Superior temporal gyrus (tissue), 1 donor: ENCODE data around the gene QRFP.
"Not testable (repeated sequence)": the region's sequence is repeated elsewhere in the genome, so short reads cannot be mapped to it uniquely, and the experiment has no call there.

Experiments
- DNase-seq: peaks from one replicate; pipeline ENCODE4 v3.0.0-alpha.2; 2016; ENCODE audit errors: extremely low spot score

Gene QRFP

GRCh38 chr9:130919559-130920145 lies 23.0 kb upstream of the QRFP start:
- DNase-seq = no peak

DNA sequence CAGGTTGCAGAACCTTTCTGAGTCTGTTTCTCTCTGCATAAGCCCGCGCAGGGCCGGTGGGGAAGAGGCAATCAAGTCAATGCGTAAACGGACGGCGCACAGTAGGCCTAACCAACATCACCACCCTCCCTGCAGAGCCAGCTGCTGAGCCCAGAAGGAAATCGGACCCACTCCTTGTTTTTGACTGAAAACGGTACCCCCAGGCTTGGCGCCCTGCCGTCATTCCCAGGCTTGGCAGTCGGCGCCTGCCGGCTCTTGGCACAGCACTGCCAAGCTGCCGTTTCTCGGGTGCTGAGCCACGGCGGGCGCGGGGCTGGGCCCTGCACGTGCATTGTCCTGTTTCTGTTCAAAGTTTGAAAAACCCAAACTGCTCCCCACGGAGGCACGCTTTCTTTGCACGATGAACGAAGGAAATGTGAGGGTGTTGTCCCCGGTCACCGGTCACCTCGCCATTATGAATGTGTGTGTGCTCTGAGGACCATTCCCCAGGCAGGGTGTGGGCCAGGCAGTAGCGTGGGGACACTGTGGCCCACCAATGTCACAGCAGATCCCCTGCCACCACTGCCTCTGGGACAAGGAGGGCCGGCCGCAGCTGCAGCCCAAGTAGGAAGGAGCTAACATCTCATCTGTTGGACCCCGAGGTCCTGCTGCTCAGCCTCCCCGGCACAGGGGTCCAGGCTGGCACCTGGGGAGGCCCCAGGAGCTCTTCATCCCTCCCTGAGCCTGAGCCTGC lies 22.4 kb upstream of the QRFP start:
- peak; percentile 49 for DNase-seq

DNA sequence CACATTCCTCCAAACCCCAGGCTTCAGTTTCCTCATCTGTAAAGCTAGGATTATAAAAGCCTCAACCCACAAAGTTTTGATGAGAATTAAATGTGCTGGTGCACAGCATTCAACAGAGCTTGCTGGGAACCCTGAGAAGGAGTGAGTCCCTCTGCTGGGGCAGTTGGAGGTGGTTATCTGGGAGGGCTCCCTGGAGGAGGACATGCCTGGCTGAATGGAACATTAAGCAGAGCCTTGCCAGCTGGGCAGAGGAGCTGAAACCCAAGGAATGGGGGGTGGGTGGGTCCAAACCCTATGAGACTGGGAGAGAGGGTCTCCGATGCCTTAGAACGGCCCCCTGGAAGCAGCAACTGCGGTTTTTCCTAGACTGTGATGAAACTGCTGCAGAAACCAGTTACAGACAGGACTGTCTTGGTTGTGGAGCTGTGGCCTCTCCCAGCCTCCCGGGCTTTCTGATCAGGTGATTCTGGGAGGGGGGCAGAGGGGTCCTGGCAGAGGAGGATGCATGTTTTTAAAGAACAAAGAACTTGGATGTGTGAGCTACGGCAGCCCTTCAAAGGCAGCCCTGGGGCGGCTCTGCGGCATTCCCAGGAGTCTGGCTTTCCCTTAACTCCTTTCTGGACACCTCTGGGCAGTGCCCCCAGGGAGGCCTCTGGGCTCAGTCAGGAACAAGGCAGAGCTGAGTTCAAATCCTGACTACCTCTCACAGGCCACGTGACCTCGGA lies 21.7 kb upstream of the QRFP start:
- DNase-seq = no peak

- no peak for DNase-seq
These were observed 20.8 kb upstream of the QRFP start for GRCh38 chr9:130917168-130917960.

GRCh38 chr9:130915096-130915447 lies 18.5 kb upstream of the QRFP start:
- no peak for DNase-seq

- no peak for DNase-seq
These were observed 17.9 kb upstream of the QRFP start for GRCh38 chr9:130914417-130915095.

- DNase-seq = no peak
These were observed 17.2 kb upstream of the QRFP start for GRCh38 chr9:130913599-130914416.

DNA sequence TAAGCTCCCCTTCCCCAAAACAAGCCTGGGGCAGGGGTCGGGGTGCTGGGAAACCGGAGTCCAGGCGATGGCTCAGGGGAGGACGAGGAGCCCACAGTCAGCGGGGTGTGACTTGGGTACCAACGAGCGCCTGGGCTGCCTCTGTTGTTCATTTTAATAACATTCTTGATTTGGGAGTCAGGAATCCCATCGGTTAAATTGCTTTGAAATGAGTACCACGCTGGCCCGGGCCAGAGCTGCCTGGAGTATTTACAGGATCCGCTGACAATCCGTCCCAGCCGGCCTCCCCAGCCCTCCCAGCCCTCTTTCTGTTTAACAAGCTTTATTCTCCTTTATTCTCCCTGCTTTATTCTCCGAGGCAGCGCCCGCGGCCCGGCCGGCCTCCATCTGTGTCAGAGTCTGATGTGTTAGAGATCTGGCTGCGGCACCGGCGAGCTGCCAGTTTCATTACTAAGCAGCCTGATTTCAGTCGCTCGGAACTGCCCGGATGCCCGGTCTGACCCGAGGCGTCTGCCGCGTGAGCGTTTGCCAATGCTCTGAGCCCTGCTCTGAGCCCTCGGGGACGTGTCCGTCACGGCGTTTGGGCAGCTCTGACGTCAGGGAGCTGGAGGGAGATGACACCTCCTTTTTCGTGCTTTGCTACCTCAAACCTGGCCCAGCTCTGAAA lies 16.5 kb upstream of the QRFP start:
- peak; percentile 39 for DNase-seq

DNA sequence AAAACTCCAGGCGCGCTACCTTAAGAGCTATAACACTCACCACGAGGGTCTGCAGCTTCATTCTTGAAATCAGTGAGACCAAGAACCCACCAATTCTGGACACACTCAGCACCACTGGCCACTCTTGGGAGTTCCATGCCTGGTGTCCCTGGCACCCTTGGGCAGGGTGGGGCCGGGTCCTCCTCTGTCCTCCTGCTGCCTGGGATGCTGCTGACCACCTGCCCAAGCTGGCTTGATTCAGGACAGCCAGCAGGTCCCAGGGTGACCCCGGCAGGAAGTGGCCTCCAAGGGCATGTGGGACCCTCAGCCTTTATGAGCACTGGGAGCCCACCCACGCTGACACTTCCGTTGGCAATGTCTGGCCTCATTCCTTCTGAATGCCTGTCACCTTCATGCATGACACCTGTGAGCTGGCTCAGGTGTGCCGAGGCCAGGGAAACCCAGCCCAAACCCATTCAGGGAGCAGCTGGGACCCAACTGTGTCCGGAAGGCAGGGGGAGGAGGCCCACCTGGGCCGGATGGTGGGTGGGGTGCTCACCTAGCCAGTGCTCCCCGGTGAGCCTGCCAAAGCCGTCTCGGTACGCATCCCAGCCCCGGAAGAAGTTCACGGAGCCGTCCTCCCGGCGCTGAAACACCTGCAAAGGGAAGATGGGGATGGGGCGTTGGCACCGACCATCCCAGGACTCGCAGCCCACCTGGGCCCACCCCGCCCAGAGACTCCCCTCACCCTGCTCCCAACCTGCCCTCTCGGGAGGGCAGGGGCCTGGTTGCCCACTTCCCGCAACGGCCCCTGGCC lies 14.8 kb upstream of the QRFP start:
- no peak for DNase-seq

DNA sequence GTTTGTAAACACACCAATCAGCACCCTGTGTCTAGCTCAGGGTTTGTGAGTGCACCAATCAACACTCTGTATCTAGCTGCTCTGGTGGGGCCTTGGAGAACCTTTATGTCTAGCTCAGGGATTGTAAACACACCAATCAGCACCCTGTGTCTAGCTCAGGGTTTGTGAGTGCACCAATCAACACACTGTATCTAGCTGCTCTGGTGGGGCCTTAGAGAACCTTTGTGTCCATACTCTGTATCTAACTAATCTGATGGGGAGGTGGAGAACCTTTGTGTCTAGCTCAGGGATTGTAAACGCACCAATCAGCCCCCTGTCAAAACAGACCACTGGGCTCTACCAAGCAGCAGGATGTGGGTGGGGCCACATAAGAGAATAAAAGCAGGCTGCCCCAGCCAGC lies 14.1 kb upstream of the QRFP start:
- not testable (repeated sequence) for DNase-seq

GRCh38 chr9:130910041-130910440 lies 13.4 kb upstream of the QRFP start:
- not testable (repeated sequence) for DNase-seq

DNA sequence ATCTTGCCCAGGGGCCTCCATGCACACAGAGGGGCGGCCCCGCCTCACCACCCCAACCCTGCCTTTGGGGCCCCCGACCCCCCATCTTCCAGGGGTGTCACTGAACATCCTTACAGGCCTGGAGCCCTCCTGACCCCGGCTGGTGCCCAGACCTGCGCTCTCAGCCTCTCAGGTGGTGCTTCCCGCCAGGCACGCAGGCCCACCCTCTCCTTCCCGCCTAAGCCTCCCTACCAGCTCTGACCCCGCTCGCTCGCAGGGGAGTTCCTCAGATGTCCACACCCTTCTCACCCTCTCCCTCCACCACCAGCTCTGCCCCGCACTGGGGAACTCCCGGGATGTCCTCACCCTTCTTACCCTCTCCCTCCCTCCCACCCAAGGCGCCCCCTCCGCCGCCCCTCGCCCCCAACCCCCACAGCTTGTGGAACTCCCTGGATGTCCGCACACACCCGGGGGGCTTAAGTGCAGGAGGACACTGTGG lies 12.3 kb upstream of the QRFP start:
- DNase-seq = no peak

DNA sequence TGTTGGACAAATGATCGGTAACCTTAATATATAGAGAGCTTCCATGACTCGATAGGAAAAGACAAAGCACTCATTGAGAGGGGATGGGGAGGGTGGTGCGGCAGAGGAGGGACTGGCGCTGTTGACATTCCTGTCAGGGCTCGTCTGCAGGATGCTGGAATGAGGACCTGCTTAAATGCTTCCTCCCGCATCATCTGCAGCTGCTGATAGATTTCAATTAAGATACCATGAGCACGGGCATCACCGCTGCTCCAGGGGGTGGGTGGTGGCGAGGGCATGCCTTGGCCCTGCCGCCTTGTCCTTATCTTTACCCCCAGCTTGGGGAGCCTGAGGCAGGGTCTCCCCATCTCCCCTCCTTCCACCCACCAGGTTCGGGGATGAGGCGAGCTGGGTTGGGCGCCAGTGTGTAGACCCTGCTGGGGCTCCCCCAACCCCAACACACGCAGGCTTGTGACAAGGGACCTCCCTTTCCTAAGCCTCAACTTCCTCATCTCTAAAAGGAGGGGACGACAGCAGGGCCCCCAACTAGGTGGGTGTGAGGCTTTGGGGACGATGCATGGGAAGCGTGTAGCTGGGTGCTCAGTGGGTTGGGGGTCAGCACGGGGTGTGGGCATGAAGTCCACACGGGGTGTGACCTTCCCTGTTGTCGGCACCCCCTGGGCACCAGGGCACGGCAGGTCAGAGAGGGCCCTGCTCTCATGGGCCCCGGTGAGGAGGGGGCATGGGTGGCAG lies 11.7 kb upstream of the QRFP start:
- DNase-seq = no peak

DNA sequence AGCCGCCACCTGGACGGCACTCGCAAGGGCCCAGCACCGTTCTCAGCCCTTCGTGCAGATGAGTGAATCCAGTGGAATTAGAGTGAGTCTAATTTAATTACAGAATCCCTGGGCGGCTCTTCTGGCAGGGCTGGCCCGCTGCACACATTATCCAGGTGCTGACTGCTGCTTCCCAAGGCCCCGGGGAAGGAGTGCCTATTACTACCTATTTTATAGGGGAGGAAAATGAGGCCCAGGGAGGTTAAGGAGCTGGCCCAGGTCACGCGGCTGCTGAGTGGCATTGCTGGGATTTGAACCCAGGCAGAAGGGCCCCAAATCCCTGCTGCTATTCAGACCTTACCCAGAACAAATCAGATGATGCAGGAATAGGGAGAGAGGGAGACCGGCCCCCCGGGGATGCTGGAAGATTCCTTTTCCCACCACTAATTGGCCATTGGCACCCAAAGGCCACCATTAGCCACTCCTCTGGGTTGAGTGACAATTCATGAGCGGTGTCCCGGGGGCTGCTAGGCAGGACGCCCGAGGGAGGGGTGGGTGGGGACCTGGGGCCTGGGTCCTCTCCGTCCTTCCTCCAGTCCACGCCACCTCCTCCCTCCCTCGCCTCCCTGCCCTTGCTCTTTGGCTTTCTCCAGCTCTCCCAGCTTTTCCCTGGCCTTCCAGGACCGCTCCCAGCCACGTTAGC lies 10.3 kb upstream of the QRFP start:
- no peak for DNase-seq

DNA sequence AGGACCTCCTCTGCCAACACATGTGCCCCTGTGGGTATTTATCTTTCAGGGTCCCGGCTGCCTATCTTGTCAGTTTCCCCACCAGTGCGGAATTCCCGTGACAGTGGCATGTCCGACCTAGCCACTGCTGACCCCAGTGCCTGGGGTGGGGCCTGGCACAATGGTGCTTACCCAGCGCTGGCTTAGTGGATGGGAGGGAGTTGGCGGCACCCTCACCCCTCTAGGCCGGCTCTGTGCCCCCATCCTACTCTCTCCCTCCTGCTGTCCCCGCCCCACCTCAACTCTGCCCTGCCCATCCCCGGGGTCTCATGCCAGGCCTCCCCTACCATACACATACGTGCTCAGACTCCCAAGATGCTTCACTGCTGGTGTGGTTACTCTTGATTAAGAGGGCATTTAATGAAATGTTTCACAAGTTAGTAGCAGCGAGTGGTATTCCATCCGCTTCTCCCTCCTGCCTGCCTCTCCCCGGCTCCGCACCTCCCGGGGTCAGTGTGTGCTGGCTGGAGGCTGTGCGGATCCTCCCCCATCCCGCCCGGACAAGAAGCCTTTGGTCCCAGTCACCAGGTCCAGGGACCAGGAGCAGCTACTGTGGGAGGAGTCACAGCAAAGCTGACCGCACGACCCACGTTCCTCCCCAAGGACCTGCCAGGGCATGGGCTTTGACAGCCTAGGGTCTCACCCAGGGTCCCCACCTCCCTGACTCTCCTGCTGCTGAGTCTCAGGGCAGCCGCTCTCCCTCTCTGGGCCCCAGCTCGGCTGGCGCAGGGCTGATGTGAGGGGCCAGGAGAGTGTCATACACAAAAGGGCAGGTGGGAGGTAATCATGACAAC lies 9.5 kb upstream of the QRFP start:
- DNase-seq = no peak

DNA sequence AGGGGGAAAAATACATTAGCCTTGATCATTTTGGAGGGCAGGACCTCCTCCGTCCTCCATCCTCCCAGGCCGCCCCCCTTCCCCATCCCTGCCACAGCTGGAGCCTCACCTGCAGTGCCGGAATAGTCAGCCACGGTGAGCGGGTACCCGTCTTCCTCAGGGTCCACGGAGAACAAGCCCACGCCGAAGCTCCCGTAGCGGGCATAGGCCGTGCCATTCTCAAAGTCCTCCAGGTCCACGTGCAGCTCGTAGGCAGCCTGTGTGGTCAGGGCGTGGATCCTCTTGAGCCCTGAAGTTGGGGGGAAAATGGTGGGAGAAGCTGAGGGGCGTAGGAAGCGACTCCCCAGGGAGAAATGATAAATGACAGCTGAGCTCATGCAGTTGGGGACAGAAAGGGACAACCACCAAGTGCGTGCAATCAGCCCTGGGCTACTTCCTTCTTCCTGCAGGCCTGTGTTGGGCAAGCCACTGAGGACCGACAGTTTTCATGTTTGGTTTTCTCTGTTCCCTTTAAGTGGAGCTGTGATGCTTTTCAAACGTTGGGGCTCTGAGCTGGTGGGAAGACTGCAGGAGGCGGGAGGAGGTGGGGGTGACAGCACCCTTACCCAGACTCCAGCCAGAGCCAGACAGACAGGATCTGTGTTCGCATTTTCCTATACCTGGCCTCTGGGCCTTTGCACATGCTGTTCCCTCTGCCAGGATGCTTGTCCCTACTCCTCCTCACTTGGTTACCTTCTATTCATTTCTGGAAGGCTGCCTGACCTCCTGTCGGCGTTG lies 8.7 kb upstream of the QRFP start:
- DNase-seq = no peak
